Astrocyte of the cerebellum (primary cell): ENCODE results near the gene C22orf42.

Source experiments
- DNase-seq: peaks from one replicate; pipeline ENCODE4 v3.0.0-alpha.2; 2011; ENCODE audit warnings: low read depth
- H3K4me3 ChIP-seq: 2 replicates; pipeline ENCODE4 v1.5.1; 2011; ENCODE audit warnings: mild to moderate bottlenecking, low read depth, low read length, moderate library complexity
- CTCF ChIP-seq: IDR thresholded peaks from 2 replicates; pipeline ENCODE4 v1.5.1; 2012; ENCODE audit warnings: low read length, low read depth, moderate library complexity, mild to moderate bottlenecking; ENCODE audit errors: missing control alignments
- in situ Hi-C: cut with HindIII; loops from 2 replicates; pipeline ENCODE4 v1.10.0; 2017; ENCODE audit warnings: low sequenced_read_pairs

C22orf42 gene

GRCh38 chr22:32132126-32132525 is 27.0 kb downstream of the C22orf42 start:
- in situ Hi-C loops, result no loop called here
- no peak for DNase-seq
- no peak overlapping the region for H3K4me3 ChIP-seq
- no peak for TF ChIP-seq CTCF

- in situ Hi-C loops, result no loop called here
- no peak for DNase-seq
- no peak overlapping the region for H3K4me3 ChIP-seq
- TF ChIP-seq CTCF, result no peak
Measured at GRCh38 chr22:32130464-32130863, 28.6 kb downstream of the C22orf42 start.

GRCh38 chr22:32127904-32128303 is 31.2 kb downstream of the C22orf42 start:
- DNase-seq, result no peak
- no peak overlapping the region for H3K4me3 ChIP-seq
- no peak for TF ChIP-seq CTCF
- in situ Hi-C loops, result no loop called here

- no peak for DNase-seq
- in situ Hi-C loops, result no loop called here
- TF ChIP-seq CTCF, result no peak
- H3K4me3 ChIP-seq, result no peak overlapping the region
Measured at GRCh38 chr22:32123657-32124056, 35.4 kb downstream of the C22orf42 start.

GRCh38 chr22:32122899-32123298 is 36.2 kb downstream of the C22orf42 start:
- in situ Hi-C loops, result no loop called here
- TF ChIP-seq CTCF, result no peak
- no peak overlapping the region for H3K4me3 ChIP-seq
- no peak for DNase-seq

GRCh38 chr22:32120603-32121002 is 38.5 kb downstream of the C22orf42 start:
- H3K4me3 ChIP-seq, result no peak overlapping the region
- in situ Hi-C loops, result no loop called here
- no peak for TF ChIP-seq CTCF
- DNase-seq, result no peak

GRCh38 chr22:32119568-32120235 is 39.4 kb downstream of the C22orf42 start:
- in situ Hi-C loops, result no loop called here
- no peak overlapping the region for H3K4me3 ChIP-seq
- no peak for DNase-seq
- TF ChIP-seq CTCF, result no peak
